ENCODE results near the gene SIRT3.

GRCh38 chr11:204587-205109 is 31.5 kb downstream of the SIRT3 start:
- no peak for TF ChIP-seq CTCF (IDR thresholded peaks at IDR 0.05)
- no peak for TF ChIP-seq ZFX (IDR thresholded peaks at IDR 0.05; ENCODE audit: borderline replicate concordance)
